ENCODE measurements around the gene FIBP. TPM values are rescaled to one million over a fixed set of nuclear protein-coding genes. Genes with fewer than 3 reads are reported as not detected.

FIBP gene
- total and polyA plus RNA-seq, 7 donors: 27.7 to 73.9 (median 37.4) TPM

- H3K27me3 ChIP-seq (ENCODE audit: insufficient read depth in 3 of 3, low read length in 2 of 3): no peaks in the 10 kb centered on the region
- 59 to 72% (median 67%) methylated on average over 7 of the region's 7 CpGs for WGBS, 3 donors
- intact Hi-C loops (cut with DNase I): no loop called here
- no peaks in the 10 kb centered on the region for H3K4me1 ChIP-seq
- H3K4me3 ChIP-seq: no peak overlapping the region
- H3K36me3 ChIP-seq (ENCODE audit: insufficient read depth in 1 of 2, low read depth in 1 of 2): peaks cover 9 to 28% of the 10 kb centered on the region in 2 donors
- no peak overlapping the region for H3K27ac ChIP-seq
- TF ChIP-seq CTCF (IDR thresholded peaks at IDR 0.05): no peak
- DNase-seq (no peak), ATAC-seq (no peak)
- no peaks in the 10 kb centered on the region for H3K9me3 ChIP-seq
Observed at GRCh38 chr11:65880027-65880426, 8.2 kb downstream of the FIBP start.

GRCh38 chr11:65879617-65880016 is 8.7 kb downstream of the FIBP start, which contains the start of gene CTSW:
Gene CTSW (plus strand): TSS chr11:65879837. CDS start chr11:65879855, 18 bp downstream.
- intact Hi-C loops (cut with DNase I): no loop called here
- no peak within 1 kb of the TSS for H3K27ac ChIP-seq
- H3K27me3 ChIP-seq (ENCODE audit: insufficient read depth in 3 of 3, low read length in 2 of 3): no peaks in the 10 kb centered on the region
- peaks cover 9 to 25% of the 10 kb centered on the region in 2 donors for H3K36me3 ChIP-seq (ENCODE audit: insufficient read depth in 1 of 2, low read depth in 1 of 2)
- no peak for DNase-seq
- WGBS, 3 donors: 39 to 57% (median 52%) methylated on average over 7 of the region's 7 CpGs
- TF ChIP-seq CTCF (IDR thresholded peaks at IDR 0.05): no peak
- no peak within 1 kb of the TSS for H3K4me3 ChIP-seq
- no peaks in the 10 kb centered on the region for H3K4me1 ChIP-seq
- no peaks in the 10 kb centered on the region for H3K9me3 ChIP-seq
- ATAC-seq: no peak

GRCh38 chr11:65873318-65874156 is 14.7 kb downstream of the FIBP start:
- intact Hi-C loops (cut with DNase I): no loop called here
- DNase-seq (peak; percentile 95 to 97), ATAC-seq (peak; percentile 95 to 97 (median 96))
- 6 to 9% (median 9%) methylated on average over 42 to 54 of the region's 54 CpGs for WGBS, 3 donors
- TF ChIP-seq CTCF (IDR thresholded peaks at IDR 0.05): no peak
- Histone ChIP-seq H3K36me3 (ENCODE audit: insufficient read depth in 1 of 2, low read depth in 1 of 2) (peaks cover 0 to 22% of the 10 kb centered on the region in 2 donors), H3K9me3 (no peaks in the 10 kb centered on the region), H3K27me3 (ENCODE audit: insufficient read depth in 3 of 3, low read length in 2 of 3) (no peaks in the 10 kb centered on the region), H3K4me1 (peaks cover 12% of the 10 kb centered on the region), H3K4me3 (peak overlapping the region; percentile 75), H3K27ac (peak overlapping the region; percentile 81)

GRCh38 chr11:65872586-65873317 is 15.5 kb downstream of the FIBP start, which contains the start of gene EFEMP2:
Gene EFEMP2 (minus strand): TSS chr11:65872800. CDS start chr11:65872354, 446 bp downstream.
- Histone ChIP-seq H3K4me3 (peak within 1 kb of the TSS; percentile 75), H3K36me3 (ENCODE audit: insufficient read depth in 1 of 2, low read depth in 1 of 2) (peaks cover 0 to 29% of the 10 kb centered on the region in 2 donors), H3K9me3 (no peaks in the 10 kb centered on the region), H3K4me1 (peaks cover 12% of the 10 kb centered on the region), H3K27me3 (ENCODE audit: insufficient read depth in 3 of 3, low read length in 2 of 3) (no peaks in the 10 kb centered on the region), H3K27ac (peak within 1 kb of the TSS; percentile 81)
- WGBS, 3 donors: 1 to 2% (median 1%) methylated on average over 20 to 69 of the region's 69 CpGs
- DNase-seq: peak; percentile 55 to 72
- ATAC-seq: peak; percentile 4 to 25 (median 12)
- intact Hi-C loops (cut with DNase I): no loop called here
- no peak for TF ChIP-seq CTCF (IDR thresholded peaks at IDR 0.05)

Data from psoas muscle (tissue), 8 donors.